K562 (cell line): ENCODE data around the gene LYPD3. TPM values are rescaled to one million over a fixed set of nuclear protein-coding genes. Genes with fewer than 3 reads are reported as not detected.

ENCODE experiments used
- FOXA3 ChIP-seq, 2 experiments: fragments of 450-650 bp in 1 of 2; sonication (generic) in 1 of 2; formaldehyde crosslinking; IDR thresholded peaks in 1 of 2; conservative IDR thresholded peaks in 1 of 2; 2 replicates each; pipeline versions ENCODE4 v1.4.0 to v1.8.0; 2020 to 2022; ENCODE audit warnings: mild to moderate bottlenecking in 2 of 2, missing genetic modification reagents in 1 of 2
- GATAD2B ChIP-seq: fragments of 450-650 bp; IDR thresholded peaks from 2 replicates; pipeline ENCODE4 v1.6.1; 2017; ENCODE audit warnings: mild to moderate bottlenecking, borderline replicate concordance
- GTF3C2 ChIP-seq: IDR thresholded peaks from 3 replicates; pipeline ENCODE4 v1.6.1; 2011; ENCODE audit warnings: borderline replicate concordance, mild to moderate bottlenecking, moderate library complexity; ENCODE audit not compliant: insufficient read length; ENCODE audit errors: extremely low read depth
- HINFP ChIP-seq: fragments of 450-650 bp; conservative IDR thresholded peaks from 2 replicates; pipeline ENCODE4 v1.6.1; 2016; ENCODE audit warnings: missing genetic modification characterization, low read depth, mild to moderate bottlenecking, control low read depth, missing compliant biosample characterization
- MAFG ChIP-seq: fragments of 450-650 bp; conservative IDR thresholded peaks from 2 replicates; pipeline ENCODE4 v1.6.1; 2016; ENCODE audit warnings: missing genetic modification characterization, missing compliant biosample characterization
- MYBL2 ChIP-seq, 2 experiments: fragments of 450-650 bp in 1 of 2; sonication (generic) in 1 of 2; formaldehyde crosslinking in 1 of 2; IDR thresholded peaks; 2 replicates each; pipeline versions ENCODE4 v1.6.1 to v1.8.1; 2017 to 2022; ENCODE audit warnings: borderline replicate concordance in 1 of 2, inconsistent platforms in 1 of 2, low read depth in 1 of 2, mild to moderate bottlenecking in 1 of 2, missing genetic modification reagents in 1 of 2, moderate library complexity in 1 of 2
- MYC ChIP-seq, 2 experiments: fragments of 250-450 bp in 1 of 2; sonication (Bioruptor Pico) in 1 of 2; IDR thresholded peaks; 2 replicates each; pipeline versions ENCODE4 v1.5.1 to v1.6.1; 2012 to 2021; ENCODE audit warnings: low read depth in 2 of 2, borderline replicate concordance in 1 of 2, improper control_type of control experiment in 1 of 2, low read length in 1 of 2, mild to moderate bottlenecking in 1 of 2, moderate library complexity in 1 of 2
- NCOR1 ChIP-seq: fragments of 450-650 bp; IDR thresholded peaks from 2 replicates; pipeline ENCODE4 v1.6.1; 2016; ENCODE audit warnings: mild to moderate bottlenecking, moderate library complexity
- NR3C1 ChIP-seq: sonication (generic); formaldehyde crosslinking; IDR thresholded peaks from 2 replicates; pipeline ENCODE4 v1.8.1; 2022; ENCODE audit warnings: missing genetic modification reagents
- PHF21A ChIP-seq: fragments of 450-650 bp; IDR thresholded peaks from 2 replicates; pipeline ENCODE4 v1.6.1; 2017; ENCODE audit warnings: low read depth, borderline replicate concordance
- RNF219 ChIP-seq: fragments of 250-450 bp; sonication (Bioruptor Pico); IDR thresholded peaks from 2 replicates; pipeline ENCODE4 v1.5.0; 2022; ENCODE audit warnings: mild to moderate bottlenecking
- SMC3 ChIP-seq: conservative IDR thresholded peaks from 2 replicates; pipeline ENCODE4 v1.6.1; 2011; ENCODE audit warnings: low read depth, low read length, improper control_type of control experiment; ENCODE audit not compliant: insufficient read depth
- TRIM24 ChIP-seq, 2 experiments: fragments of 450-650 bp; IDR thresholded peaks; 2 replicates each; pipeline ENCODE4 v1.6.1; 2016
- XRCC5 ChIP-seq: fragments of 200-400 bp; formaldehyde crosslinking; IDR thresholded peaks from 2 replicates; pipeline ENCODE4 v1.6.1; 2017; ENCODE audit warnings: low read depth, mild to moderate bottlenecking, low read length
- ZBTB8A ChIP-seq: fragments of 450-650 bp; IDR thresholded peaks from 2 replicates; pipeline ENCODE4 v1.6.1; 2018; ENCODE audit warnings: mild to moderate bottlenecking, moderate library complexity; ENCODE audit not compliant: partially characterized antibody
- polyA plus RNA-seq, 8 experiments: library from polyadenylated mRNA; depleted of rRNA in 4 of 8; stranded (reverse) in 5 of 8; unstranded in 3 of 8; fragments of >200 nt; fragmentation: Nextera tagmentation in 2 of 8; fragmentation: Illumina TruSeq in 1 of 8; extraction: Ambion mirVana in 2 of 8; extraction: Trizol in 1 of 8; gene quantifications; 2 replicates each; pipeline versions ENCODE4 v1.2.1 to v1.2.3, GENCODE V29; 2011 to 2014; ENCODE audit warnings: inconsistent platforms in 1 of 8, missing spikeins in 1 of 8
- total RNA-seq, 7 experiments: library from RNA; depleted of rRNA in 6 of 7; stranded (reverse); fragments of >200 nt in 6 of 7; fragmentation: Illumina TruSeq in 2 of 7; extraction: Trizol in 2 of 7; gene quantifications; 2 replicates each; pipeline versions ENCODE4 v1.2.1 to v1.2.3, GENCODE V29; 2011 to 2021; ENCODE audit warnings: low replicate concordance in 1 of 7

The LYPD3 gene
- total and polyA plus RNA-seq, 9 of the 15 experiments (the other 6 are each of a cell fraction or from before 2014, with no cell fraction given) = 0.04 to 0.33 (median 0.20) TPM; not detected in 1

GRCh38 chr19:43444531-43445287 lies 20.7 kb downstream of the LYPD3 start (continued):
- TF ChIP-seq GTF3C2 (peak; percentile 53), MYC (IDR thresholded peaks at IDR 0.05; ENCODE audit: low read depth, low read length) (no peak), MYC (CRISPR knock-in tag; IDR thresholded peaks at IDR 0.05; ENCODE audit: borderline replicate concordance, low read depth) (no peak), RNF219 (CRISPR knock-in tag) (no peak), MAFG (tag) (peak; percentile 25; the same call in 1 of the 2 replicates), NR3C1 (CRISPR knock-in tag) (no peak), HINFP (tag) (no peak), SMC3 (no peak), ZBTB8A (no peak), TRIM24 (IDR thresholded peaks at IDR 0.05) (peak in 1 of 2 experiments; percentile 72; a peak in 2 of 4 replicates), MYBL2 (IDR thresholded peaks at IDR 0.05; ENCODE audit: low read depth) (no peak), MYBL2 (CRISPR knock-in tag; IDR thresholded peaks at IDR 0.05; ENCODE audit: borderline replicate concordance) (no peak), NCOR1 (peak; percentile 85), FOXA3 (CRISPR knock-in tag; conservative IDR thresholded peaks at IDR 0.05 in 1 of 2, IDR thresholded peaks at IDR 0.05 in 1 of 2) (no peak), PHF21A (no peak), GATAD2B (no peak), XRCC5 (no peak)
